HG02798 (cell line): ENCODE data around the gene SLIT3.
A peak's percentile ranks its signal among the peaks of the same experiment; 100 is the strongest.

Experiments
- ATAC-seq: cut with Tn5 transposase; IDR thresholded peaks from one replicate; pipeline ENCODE4 v1.9.1; 2021; ENCODE audit warnings: mild to moderate bottlenecking; ENCODE audit not compliant: unreplicated experiment, poor library complexity

Gene SLIT3

DNA sequence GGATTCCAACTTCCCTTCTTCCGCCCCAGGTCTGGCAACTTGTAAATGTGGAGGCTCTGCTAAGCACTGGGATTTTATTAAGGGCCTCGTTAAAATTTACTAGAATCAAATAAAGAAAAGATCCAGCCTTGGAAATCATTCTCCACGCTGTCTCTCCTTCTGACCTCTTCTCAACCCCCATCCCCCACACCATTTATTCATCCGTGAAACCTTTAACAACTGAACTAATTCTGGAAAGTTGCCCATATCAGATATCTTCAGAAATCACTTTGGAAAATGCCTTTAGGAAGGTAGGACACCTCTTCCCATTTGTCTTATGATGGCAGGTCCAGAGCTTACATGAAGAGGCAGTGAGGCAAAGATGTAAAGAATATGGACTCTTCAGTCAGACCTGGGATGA lies 288.5 kb downstream of the SLIT3 start:
- no peak for ATAC-seq

DNA sequence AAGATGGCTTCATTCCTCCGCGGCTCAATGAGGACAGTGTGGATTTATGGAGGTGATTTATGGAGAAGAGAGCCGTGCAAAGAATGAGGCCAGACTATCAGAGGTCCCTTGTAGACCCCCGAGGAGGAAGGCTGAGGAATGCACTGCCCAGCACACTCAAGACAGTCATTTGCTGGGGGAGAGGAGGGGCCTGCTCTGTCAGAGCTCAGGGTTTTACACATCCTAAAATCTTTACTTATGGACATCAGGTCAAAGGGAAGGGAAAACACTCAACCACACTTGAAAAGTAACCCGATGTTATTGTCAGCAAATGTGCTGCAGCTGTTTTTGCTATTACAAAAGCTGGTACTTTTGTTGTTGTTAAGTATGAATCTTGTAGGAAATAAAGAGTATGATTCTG lies 289.5 kb downstream of the SLIT3 start:
- ATAC-seq: no peak

DNA sequence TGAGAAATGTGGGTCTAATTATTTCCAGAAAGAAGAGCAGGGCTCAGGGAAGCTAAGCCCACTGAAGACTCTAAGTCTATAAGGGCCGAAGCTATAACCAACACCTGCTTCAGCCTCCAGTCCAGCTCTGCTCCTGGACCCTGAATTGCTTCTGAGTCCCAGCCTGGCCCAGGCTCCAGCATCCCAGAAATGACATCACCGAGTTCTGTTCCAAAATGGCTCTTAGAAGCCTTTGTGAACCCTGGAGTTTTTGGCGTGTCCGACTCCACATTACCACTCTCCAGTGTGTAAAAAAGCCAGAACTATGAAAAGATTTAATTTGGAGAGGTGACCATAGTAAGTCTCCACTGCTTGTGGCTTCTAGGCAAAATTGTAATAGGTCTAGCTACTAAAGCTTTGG lies 289.9 kb downstream of the SLIT3 start:
- no peak for ATAC-seq

DNA sequence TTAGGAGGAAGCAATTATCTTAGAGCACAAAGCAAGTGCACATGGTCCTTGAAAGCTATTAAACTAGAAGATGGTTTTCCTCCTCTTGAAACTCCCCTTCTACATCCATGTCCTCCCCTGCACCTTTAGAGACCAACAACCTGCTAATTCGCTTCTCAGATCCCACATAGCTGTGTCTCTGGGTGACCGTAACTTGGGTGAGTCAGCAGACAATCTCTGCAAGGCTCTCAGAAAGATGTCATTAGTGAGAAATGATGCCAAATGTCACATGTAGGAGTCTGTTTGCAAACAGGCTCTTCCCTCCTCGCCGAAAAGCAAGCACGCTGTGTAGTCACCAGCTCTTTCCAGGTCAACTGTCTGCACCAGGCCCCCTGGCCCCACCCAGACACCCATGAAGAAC lies 291.8 kb downstream of the SLIT3 start:
- ATAC-seq: no peak

- ATAC-seq: no peak
Measured at GRCh38 chr5:169006842-169007790, 293.8 kb downstream of the SLIT3 start.

DNA sequence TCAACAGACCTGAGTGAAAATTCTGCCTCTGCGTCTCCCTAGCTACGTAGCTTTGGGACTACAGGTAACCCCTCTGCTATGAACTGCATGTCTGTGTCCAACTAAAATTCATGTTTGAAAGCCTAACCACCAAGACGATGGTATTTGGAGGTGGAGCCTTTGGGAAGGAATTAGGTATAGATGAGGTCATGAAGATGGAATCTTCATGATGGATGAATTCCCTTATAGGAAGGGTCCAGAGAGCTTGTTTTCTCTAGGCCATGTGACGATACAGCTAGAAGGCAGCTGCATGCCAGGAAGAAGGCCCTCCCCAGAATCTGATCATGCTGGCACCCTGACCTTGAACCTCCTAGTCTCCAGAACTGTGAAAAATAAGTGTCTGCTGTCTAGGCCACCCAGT lies 296.4 kb downstream of the SLIT3 start:
- ATAC-seq: no peak

GRCh38 chr5:169003721-169004541 lies 297.0 kb downstream of the SLIT3 start:
- no peak for ATAC-seq

GRCh38 chr5:169002953-169003555 lies 297.9 kb downstream of the SLIT3 start:
- ATAC-seq: no peak

- ATAC-seq: no peak
Measured at GRCh38 chr5:169001394-169001793, 299.5 kb downstream of the SLIT3 start.

- no peak for ATAC-seq
Measured at GRCh38 chr5:168995024-168995423, 305.9 kb downstream of the SLIT3 start.

- no peak for ATAC-seq
Measured at GRCh38 chr5:168992687-168993086, 308.3 kb downstream of the SLIT3 start.

- no peak for ATAC-seq
Measured at GRCh38 chr5:168992016-168992415, 308.9 kb downstream of the SLIT3 start.

- no peak for ATAC-seq
Measured at GRCh38 chr5:168991311-168991710, 309.6 kb downstream of the SLIT3 start.

DNA sequence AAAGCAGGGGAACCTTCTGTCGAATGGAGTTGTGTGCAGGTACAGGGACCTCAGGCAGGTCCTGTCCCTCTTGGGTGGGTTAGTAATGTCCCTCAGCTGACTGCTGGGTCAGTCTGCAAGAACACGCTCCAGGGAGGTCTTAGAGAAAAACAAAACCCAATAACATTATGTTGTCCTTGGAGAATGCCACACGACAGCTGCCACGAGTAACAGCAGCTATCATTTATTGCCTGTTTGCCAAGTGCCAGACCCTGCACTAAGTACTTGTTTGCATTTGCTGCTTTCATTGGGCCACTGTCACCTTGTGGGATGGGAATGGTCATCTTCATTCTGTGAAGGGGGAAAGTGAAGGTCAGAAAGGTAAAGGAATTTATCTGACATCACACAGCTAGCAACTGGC lies 310.3 kb downstream of the SLIT3 start:
- ATAC-seq: no peak

- ATAC-seq: no peak
Measured at GRCh38 chr5:168989731-168990505, 311.0 kb downstream of the SLIT3 start.

- ATAC-seq: no peak
Measured at GRCh38 chr5:168988699-168989098, 312.2 kb downstream of the SLIT3 start.

GRCh38 chr5:168987543-168988300 lies 313.2 kb downstream of the SLIT3 start:
- peak; percentile 58 for ATAC-seq

GRCh38 chr5:168985454-168985853 lies 315.5 kb downstream of the SLIT3 start:
- ATAC-seq: no peak

- ATAC-seq: no peak
Measured at GRCh38 chr5:168984135-168984675, 316.7 kb downstream of the SLIT3 start.
